HG02571 (cell line): ENCODE data around the gene HOXD11.

Experiments used
- ATAC-seq: cut with Tn5 transposase; IDR thresholded peaks from one replicate; pipeline ENCODE4 v1.9.1; 2021; ENCODE audit warnings: mild to moderate bottlenecking, moderate library complexity; ENCODE audit not compliant: unreplicated experiment

Gene HOXD11

DNA sequence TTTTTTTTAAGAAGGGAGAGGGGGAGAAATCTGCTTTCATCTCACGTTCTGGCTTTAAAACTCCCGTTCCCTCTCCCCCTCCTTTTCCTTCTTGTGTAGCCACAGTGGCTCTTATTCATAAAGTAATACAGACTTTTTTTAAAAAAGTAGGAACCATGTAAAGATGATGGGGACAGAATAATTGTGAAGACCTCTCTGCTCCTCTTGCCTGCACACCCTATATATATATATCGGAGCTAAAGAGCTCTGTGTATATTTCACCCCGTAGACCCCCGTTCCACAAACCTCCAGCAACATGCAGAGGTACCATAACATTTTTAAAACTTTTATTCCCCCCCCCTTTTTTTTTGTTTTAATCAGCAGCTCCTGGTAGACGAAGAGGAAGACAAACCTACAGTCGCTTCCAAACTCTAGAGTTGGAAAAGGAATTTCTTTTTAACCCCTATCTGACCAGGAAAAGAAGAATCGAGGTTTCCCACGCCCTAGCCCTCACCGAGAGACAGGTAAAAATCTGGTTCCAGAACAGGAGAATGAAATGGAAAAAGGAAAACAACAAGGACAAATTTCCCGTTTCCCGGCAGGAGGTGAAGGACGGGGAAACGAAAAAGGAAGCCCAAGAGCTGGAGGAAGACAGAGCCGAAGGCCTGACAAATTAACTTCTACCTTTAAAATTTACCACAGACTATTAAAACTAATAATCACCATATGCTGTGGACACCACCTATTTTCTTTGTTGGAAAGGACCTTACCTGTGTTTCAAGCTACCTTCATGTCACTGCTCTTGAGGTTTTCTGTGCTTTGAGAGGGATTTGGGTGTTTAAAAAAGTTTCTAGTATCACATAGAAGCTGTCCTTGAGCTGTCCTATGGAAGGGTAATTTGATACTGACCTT is 24.1 kb downstream of the HOXD11 start:
- no peak for ATAC-seq

GRCh38 chr2:176131848-176132158 is 24.7 kb downstream of the HOXD11 start:
- ATAC-seq, result no peak

- ATAC-seq, result no peak
Measured at GRCh38 chr2:176132205-176133171, 25.4 kb downstream of the HOXD11 start.

- no peak for ATAC-seq
Measured at GRCh38 chr2:176133389-176133788, 26.3 kb downstream of the HOXD11 start.

DNA sequence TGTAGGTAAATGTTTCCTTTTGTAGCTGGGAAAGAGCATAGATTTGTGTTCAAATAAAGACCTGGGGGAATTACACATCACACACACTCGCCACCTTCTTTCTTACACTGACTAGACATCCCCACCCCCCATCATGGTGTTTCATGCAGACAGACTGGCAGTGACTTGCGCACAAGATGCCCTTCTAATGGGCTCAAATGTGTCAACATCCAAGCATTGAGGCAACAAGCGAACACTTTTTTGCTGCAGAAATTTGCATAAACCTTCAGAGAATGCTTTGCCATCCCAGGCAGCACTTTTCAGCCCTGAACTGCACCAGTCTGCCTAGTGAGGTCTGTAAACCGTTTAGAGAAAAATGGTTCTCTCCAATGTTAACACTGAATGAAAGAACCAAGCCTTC is 27.0 kb downstream of the HOXD11 start:
- no peak for ATAC-seq

DNA sequence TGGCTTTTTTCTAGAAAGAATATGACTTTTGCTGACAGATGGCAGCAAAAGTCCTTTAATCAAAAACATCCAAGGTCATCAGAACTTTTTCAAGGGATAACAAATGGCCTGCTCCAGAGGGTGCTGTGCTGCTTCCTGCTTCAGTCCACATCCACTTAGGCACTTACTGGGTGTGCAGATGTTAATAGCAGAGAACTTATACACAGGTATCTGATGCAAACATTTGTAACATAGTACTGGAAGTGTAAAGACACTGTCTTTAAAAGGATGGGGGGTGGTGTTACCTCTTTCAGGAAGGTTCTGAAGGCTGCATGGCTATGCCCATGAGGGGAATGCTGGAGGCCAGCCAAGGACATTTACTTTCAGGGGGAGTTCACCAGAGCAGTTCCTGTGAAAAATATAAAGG is 28.0 kb downstream of the HOXD11 start:
- ATAC-seq, result no peak

DNA sequence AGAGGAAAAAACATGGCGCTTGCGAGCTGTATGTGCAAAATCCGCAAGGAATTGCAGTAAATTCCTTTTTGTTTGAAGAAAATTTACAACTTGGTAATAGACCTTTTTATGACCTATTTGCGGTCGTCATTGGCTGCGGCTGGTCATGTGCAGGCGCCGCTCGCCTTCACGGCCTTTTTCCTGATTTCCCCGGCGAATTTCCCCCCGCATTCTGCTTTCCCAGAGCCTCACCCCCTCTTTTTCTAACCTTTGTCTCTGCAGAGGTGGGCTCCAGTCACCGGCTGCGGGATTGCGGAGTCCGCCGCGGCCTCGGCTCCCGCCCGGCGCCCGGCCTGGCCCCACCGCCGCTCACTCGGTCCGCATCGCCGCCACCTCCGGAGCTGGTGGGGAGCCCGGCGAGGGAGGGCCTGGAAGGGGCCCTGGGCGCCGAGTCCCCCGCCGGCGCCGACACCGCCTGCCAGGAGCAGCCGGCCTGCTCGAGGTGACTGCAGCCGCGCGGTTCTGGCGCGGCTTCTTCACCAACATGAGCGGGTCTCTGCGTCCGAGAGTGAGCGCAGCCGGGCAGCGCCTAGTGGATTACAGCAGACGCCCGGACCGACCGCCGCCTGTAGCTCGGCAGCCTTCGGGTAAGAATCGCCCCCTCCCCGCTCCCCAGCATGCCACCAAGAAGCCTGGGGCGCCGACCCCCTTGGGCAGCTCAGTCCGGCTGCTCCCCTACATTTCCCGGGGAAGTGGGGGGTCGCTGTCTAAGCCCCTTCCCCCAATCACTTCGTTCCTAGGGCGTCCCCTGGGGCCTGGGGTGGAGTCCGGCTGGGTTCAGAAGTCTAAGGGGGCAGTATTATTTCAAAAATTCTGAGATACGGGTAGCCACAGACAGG is 29.5 kb downstream of the HOXD11 start:
- ATAC-seq, result no peak

- ATAC-seq, result no peak
Measured at GRCh38 chr2:176137252-176137580, 30.1 kb downstream of the HOXD11 start.

DNA sequence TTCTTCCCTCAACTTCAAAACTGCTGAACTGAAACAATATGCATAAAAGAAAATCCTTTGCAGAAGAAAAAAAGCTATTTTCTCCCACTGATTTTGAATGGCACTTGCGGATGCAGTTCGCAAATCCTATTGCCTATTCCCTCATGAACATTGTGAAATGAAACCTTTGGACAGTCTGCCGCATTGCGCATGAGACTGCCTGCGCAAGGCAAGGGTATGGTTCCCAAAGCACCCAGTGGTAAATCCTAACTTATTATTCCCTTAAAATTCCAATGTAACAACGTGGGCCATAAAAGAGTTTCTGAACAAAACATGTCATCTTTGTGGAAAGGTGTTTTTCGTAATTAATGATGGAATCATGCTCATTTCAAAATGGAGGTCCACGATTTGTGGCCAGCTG is 30.8 kb downstream of the HOXD11 start:
- ATAC-seq, result no peak

- no peak for ATAC-seq
Measured at GRCh38 chr2:176138526-176138922, 31.4 kb downstream of the HOXD11 start.

DNA sequence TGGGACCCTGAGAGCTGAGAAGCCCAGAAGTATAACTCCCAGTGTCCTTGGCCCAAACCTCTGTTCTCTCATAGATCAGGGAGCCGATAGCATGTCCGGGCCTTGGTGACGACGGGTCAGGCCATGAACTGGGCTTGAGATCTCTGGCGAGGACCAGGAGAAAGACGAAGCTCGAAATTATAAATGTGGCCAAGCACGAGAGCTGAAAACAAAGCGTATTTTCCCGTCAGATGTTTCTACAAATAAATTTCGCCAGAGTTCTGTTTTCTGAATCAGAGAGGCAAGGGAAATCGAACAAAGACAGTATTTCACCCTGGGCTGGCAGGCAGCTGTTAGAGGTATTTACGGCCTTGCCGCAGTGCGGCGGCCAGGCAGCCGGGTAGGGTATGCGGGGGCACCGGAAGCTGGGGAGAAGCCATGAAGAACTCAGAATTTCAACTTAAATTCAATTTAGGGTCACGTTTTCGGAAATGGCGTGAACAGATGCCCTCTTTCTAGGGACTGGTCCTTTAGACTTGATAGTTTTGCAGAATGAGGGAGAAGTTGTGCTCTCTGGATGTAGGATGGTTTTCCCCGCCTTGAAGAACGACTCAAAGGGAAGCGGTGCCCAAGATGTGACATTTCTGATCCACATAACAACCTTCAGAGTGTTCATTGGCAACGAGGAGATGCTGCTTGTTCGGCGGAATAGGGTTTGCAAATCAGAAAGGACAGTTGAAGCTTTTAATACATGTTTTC is 32.0 kb downstream of the HOXD11 start:
- ATAC-seq, result no peak

GRCh38 chr2:176139661-176140512 is 32.8 kb downstream of the HOXD11 start:
- ATAC-seq, result no peak

- peak; percentile 79 for ATAC-seq
Measured at GRCh38 chr2:176140513-176141317, 33.6 kb downstream of the HOXD11 start.

DNA sequence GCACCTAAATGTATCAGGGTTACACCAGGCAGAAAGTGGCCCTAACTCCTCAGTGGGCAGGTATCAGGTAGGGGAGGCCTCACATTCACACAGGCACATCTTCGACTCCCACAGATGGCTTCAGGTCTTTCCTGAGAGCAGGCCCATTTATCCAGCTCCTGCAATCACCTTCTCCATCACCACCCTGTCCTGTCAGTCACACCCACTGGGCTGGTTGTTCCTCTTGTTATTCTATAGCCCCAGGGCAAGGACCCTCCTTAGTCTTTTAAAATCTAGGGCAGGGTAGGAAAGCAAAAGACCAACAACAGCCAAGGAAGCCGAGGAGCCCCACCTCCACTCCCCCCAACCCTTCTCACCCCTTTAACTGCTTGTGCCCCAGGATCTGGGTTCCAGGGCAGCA is 35.2 kb downstream of the HOXD11 start:
- no peak for ATAC-seq

GRCh38 chr2:176145085-176145969 is 38.2 kb downstream of the HOXD11 start:
- no peak for ATAC-seq

- no peak for ATAC-seq
Measured at GRCh38 chr2:176146101-176146500, 39.0 kb downstream of the HOXD11 start.

GRCh38 chr2:176146645-176147044 is 39.6 kb downstream of the HOXD11 start:
- ATAC-seq, result no peak
